ENCODE results near the gene A4GNT. TPM values are rescaled to one million over a fixed set of nuclear protein-coding genes. Genes with fewer than 3 reads are reported as not detected.
"Not testable (repeated sequence)": the region's sequence is repeated elsewhere in the genome, so short reads cannot be mapped to it uniquely, and the experiment has no call there.

Gene A4GNT
- not detected for polyA plus RNA-seq

GRCh38 chr3:138132239-138132638 lies at the start of gene A4GNT:
A4GNT (minus strand) TSS chr3:138132390; CDS start chr3:138131256, 1,134 bp downstream.
- H3K4me1 Mint-ChIP-seq, result peaks cover 9 to 18% (median 17%) of the 10 kb centered on the region in 3 donors
- peaks cover 8% of the 10 kb centered on the region for H3K27me3 Mint-ChIP-seq
- no peaks in the 10 kb centered on the region for H3K36me3 Mint-ChIP-seq
- H3K4me3 Mint-ChIP-seq, result no peak within 1 kb of the TSS
- H3K9me3 Mint-ChIP-seq, result no peaks in the 10 kb centered on the region
- no peak within 1 kb of the TSS for H3K27ac Mint-ChIP-seq

GRCh38 chr3:138180375-138181029 lies 48.3 kb upstream of the A4GNT start:
- H3K27ac Mint-ChIP-seq, result no peak overlapping the region
- H3K27me3 Mint-ChIP-seq, result peaks cover 11% of the 10 kb centered on the region
- H3K4me1 Mint-ChIP-seq, result no peaks in the 10 kb centered on the region
- no peaks in the 10 kb centered on the region for H3K36me3 Mint-ChIP-seq
- H3K4me3 Mint-ChIP-seq, result peak overlapping the region in 1 of 4 donors; percentile 24
- no peaks in the 10 kb centered on the region for H3K9me3 Mint-ChIP-seq

- H3K27me3 Mint-ChIP-seq, result peaks cover 2% of the 10 kb centered on the region
- H3K4me3 Mint-ChIP-seq, result peak within 1 kb of the TSS; percentile 90 to 99 (median 98)
- H3K4me1 Mint-ChIP-seq, result peaks cover 17 to 38% (median 21%) of the 10 kb centered on the region in 3 donors
- peak within 1 kb of the TSS; percentile 91 to 95 (median 92) for H3K27ac Mint-ChIP-seq
- no peaks in the 10 kb centered on the region for H3K9me3 Mint-ChIP-seq
- H3K36me3 Mint-ChIP-seq, result peaks cover 2% of the 10 kb centered on the region
Measured at GRCh38 chr3:138174421-138175131, 42.4 kb upstream of the A4GNT start, which contains the start of gene DBR1. DBR1 (minus strand) TSS chr3:138174921; CDS start chr3:138174795, 126 bp downstream.

- peaks cover 2% of the 10 kb centered on the region for H3K27me3 Mint-ChIP-seq
- peaks cover 17 to 38% (median 21%) of the 10 kb centered on the region in 3 donors for H3K4me1 Mint-ChIP-seq
- peaks cover 2% of the 10 kb centered on the region for H3K36me3 Mint-ChIP-seq
- peak overlapping the region; percentile 90 to 99 (median 98) for H3K4me3 Mint-ChIP-seq
- H3K9me3 Mint-ChIP-seq, result no peaks in the 10 kb centered on the region
- H3K27ac Mint-ChIP-seq, result peak overlapping the region; percentile 91 to 95 (median 92)
Measured at GRCh38 chr3:138173769-138174420, 41.7 kb upstream of the A4GNT start.

GRCh38 chr3:138172625-138173024 lies 40.4 kb upstream of the A4GNT start:
- Mint-ChIP-seq H3K27me3 (no peaks in the 10 kb centered on the region), H3K27ac (peak overlapping the region in 1 of 3 donors; percentile 40), H3K9me3 (no peaks in the 10 kb centered on the region), H3K36me3 (peaks cover 2% of the 10 kb centered on the region), H3K4me3 (peak overlapping the region in 3 of 4 donors; percentile 48 to 80 (median 74)), H3K4me1 (peaks cover 19 to 38% (median 21%) of the 10 kb centered on the region in 3 donors)

- peak overlapping the region in 1 of 4 donors; percentile 57 for H3K4me3 Mint-ChIP-seq
- peaks cover 0 to 2% (median 0%) of the 10 kb centered on the region in 3 donors for H3K9me3 Mint-ChIP-seq
- no peak overlapping the region for H3K27ac Mint-ChIP-seq
- H3K4me1 Mint-ChIP-seq, result peaks cover 0 to 5% (median 0%) of the 10 kb centered on the region in 3 donors
- no peaks in the 10 kb centered on the region for H3K27me3 Mint-ChIP-seq
- peaks cover 13% of the 10 kb centered on the region for H3K36me3 Mint-ChIP-seq
Measured at GRCh38 chr3:138165061-138165460, 32.9 kb upstream of the A4GNT start.

- Mint-ChIP-seq H3K9me3 (peaks cover 3 to 16% (median 4%) of the 10 kb centered on the region in 3 donors), H3K36me3 (peaks cover 6% of the 10 kb centered on the region), H3K27ac (no peak overlapping the region), H3K4me3 (no peak overlapping the region), H3K27me3 (peaks cover 3% of the 10 kb centered on the region), H3K4me1 (no peaks in the 10 kb centered on the region)
Measured at GRCh38 chr3:138157743-138158142, 25.6 kb upstream of the A4GNT start.

- no peak overlapping the region for H3K27ac Mint-ChIP-seq
Measured at GRCh38 chr3:138154534-138154933, 22.3 kb upstream of the A4GNT start.

GRCh38 chr3:138148503-138148902 lies 16.3 kb upstream of the A4GNT start:
- no peak overlapping the region for H3K4me3 Mint-ChIP-seq
- peaks cover 0 to 8% (median 2%) of the 10 kb centered on the region in 3 donors for H3K9me3 Mint-ChIP-seq
- H3K27me3 Mint-ChIP-seq, result peaks cover 2% of the 10 kb centered on the region
- no peaks in the 10 kb centered on the region for H3K4me1 Mint-ChIP-seq
- H3K36me3 Mint-ChIP-seq, result peaks cover 3% of the 10 kb centered on the region
- no peak overlapping the region for H3K27ac Mint-ChIP-seq

More at GRCh38 chr3:138154534-138154933, 22.3 kb upstream of the A4GNT start:
- no peaks in the 10 kb centered on the region for H3K4me1 Mint-ChIP-seq
- peaks cover 3% of the 10 kb centered on the region for H3K27me3 Mint-ChIP-seq
- peaks cover 4% of the 10 kb centered on the region for H3K36me3 Mint-ChIP-seq
- H3K4me3 Mint-ChIP-seq, result no peak overlapping the region
- H3K9me3 Mint-ChIP-seq, result peaks cover 2 to 18% (median 4%) of the 10 kb centered on the region in 3 donors

GRCh38 chr3:138142181-138142580 lies 10.0 kb upstream of the A4GNT start:
- H3K4me3 Mint-ChIP-seq, H3K4me1 Mint-ChIP-seq, H3K9me3 Mint-ChIP-seq, H3K27ac Mint-ChIP-seq, H3K36me3 Mint-ChIP-seq, H3K27me3 Mint-ChIP-seq: not testable (repeated sequence)

GRCh38 chr3:138140940-138141339 lies 8.8 kb upstream of the A4GNT start:
- peaks cover 5% of the 10 kb centered on the region for H3K36me3 Mint-ChIP-seq
- peaks cover 0 to 3% (median 0%) of the 10 kb centered on the region in 3 donors for H3K9me3 Mint-ChIP-seq
- H3K4me1 Mint-ChIP-seq, result peaks cover 6 to 7% (median 6%) of the 10 kb centered on the region in 3 donors
- H3K27me3 Mint-ChIP-seq, result peaks cover 4% of the 10 kb centered on the region
- peak overlapping the region in 1 of 4 donors; percentile 52 for H3K4me3 Mint-ChIP-seq
- H3K27ac Mint-ChIP-seq, result no peak overlapping the region

- H3K27me3 Mint-ChIP-seq, result peaks cover 3% of the 10 kb centered on the region
- no peak overlapping the region for H3K27ac Mint-ChIP-seq
- H3K9me3 Mint-ChIP-seq, result peaks cover 0 to 3% (median 0%) of the 10 kb centered on the region in 3 donors
- peaks cover 5% of the 10 kb centered on the region for H3K36me3 Mint-ChIP-seq
- peaks cover 9 to 17% (median 16%) of the 10 kb centered on the region in 3 donors for H3K4me1 Mint-ChIP-seq
- no peak overlapping the region for H3K4me3 Mint-ChIP-seq
Measured at GRCh38 chr3:138139691-138140090, 7.5 kb upstream of the A4GNT start.

GRCh38 chr3:138137861-138138260 lies 5.7 kb upstream of the A4GNT start:
- Mint-ChIP-seq H3K27me3 (peaks cover 7% of the 10 kb centered on the region), H3K9me3 (no peaks in the 10 kb centered on the region), H3K4me3 (no peak overlapping the region), H3K4me1 (peaks cover 9 to 19% (median 17%) of the 10 kb centered on the region in 3 donors), H3K36me3 (no peaks in the 10 kb centered on the region), H3K27ac (no peak overlapping the region)

- Mint-ChIP-seq H3K9me3 (no peaks in the 10 kb centered on the region), H3K36me3 (no peaks in the 10 kb centered on the region), H3K4me3 (no peak overlapping the region), H3K27ac (no peak overlapping the region), H3K4me1 (peaks cover 9 to 18% (median 17%) of the 10 kb centered on the region in 3 donors), H3K27me3 (peaks cover 7% of the 10 kb centered on the region)
Measured at GRCh38 chr3:138136201-138136600, 4.0 kb upstream of the A4GNT start.

GRCh38 chr3:138135833-138136194 lies 3.6 kb upstream of the A4GNT start:
- peaks cover 7% of the 10 kb centered on the region for H3K27me3 Mint-ChIP-seq
- H3K4me1 Mint-ChIP-seq, result peaks cover 9 to 18% (median 17%) of the 10 kb centered on the region in 3 donors
- no peak overlapping the region for H3K27ac Mint-ChIP-seq
- H3K36me3 Mint-ChIP-seq, result no peaks in the 10 kb centered on the region
- no peaks in the 10 kb centered on the region for H3K9me3 Mint-ChIP-seq
- H3K4me3 Mint-ChIP-seq, result no peak overlapping the region
